GM23338 (cell line): ENCODE data around the gene MAPK9. TPM values are rescaled to one million over a fixed set of nuclear protein-coding genes. Genes with fewer than 3 reads are reported as not detected.

ENCODE experiments used
- ATAC-seq: fragments of 200-7000 bp; cut with Tn5 transposase; 3 replicates; pipeline ENCODE4 v1.9.1; 2020
- DNase-seq: peaks from one replicate; pipeline ENCODE4 v3.0.0-alpha.2; 2015; ENCODE audit warnings: low spot score
- H2AFZ ChIP-seq: fragments of 200-600 bp; sonication (generic); 2 replicates; pipeline ENCODE4 v1.8.0; 2016; ENCODE audit warnings: antibody characterized with exemption, mild to moderate bottlenecking, moderate library complexity
- H3F3A ChIP-seq: fragments of 200-600 bp; sonication (generic); replicated peaks from 2 replicates; pipeline ENCODE4 v1.8.0; 2017; ENCODE audit warnings: antibody characterized with exemption, mixed run types, low read depth
- H3K27ac ChIP-seq: fragments of 200-600 bp; sonication (generic); 2 replicates; pipeline ENCODE4 v1.6.1; 2016; ENCODE audit warnings: low read depth
- H3K27me3 ChIP-seq: fragments of 200-600 bp; sonication (generic); 2 replicates; pipeline ENCODE4 v1.8.0; 2016; ENCODE audit warnings: mild to moderate bottlenecking, mixed run types, moderate library complexity; ENCODE audit not compliant: insufficient read depth
- H3K36me3 ChIP-seq: fragments of 200-600 bp; sonication (generic); 2 replicates; pipeline ENCODE4 v1.8.0; 2016; ENCODE audit warnings: mild to moderate bottlenecking; ENCODE audit not compliant: insufficient read depth
- H3K4me1 ChIP-seq: fragments of 200-600 bp; sonication (generic); 2 replicates; pipeline ENCODE4 v1.8.0; 2016; ENCODE audit warnings: mild to moderate bottlenecking, moderate library complexity; ENCODE audit not compliant: insufficient read depth
- H3K4me2 ChIP-seq: fragments of 200-600 bp; sonication (generic); 2 replicates; pipeline ENCODE4 v1.7.1; 2017; ENCODE audit warnings: mixed run types
- H3K4me3 ChIP-seq: fragments of 200-600 bp; sonication (generic); 2 replicates; pipeline ENCODE4 v1.6.1; 2016; ENCODE audit warnings: mixed run types
- H3K79me2 ChIP-seq: fragments of 200-600 bp; sonication (generic); replicated peaks from 2 replicates; pipeline ENCODE4 v1.8.0; 2017; ENCODE audit warnings: mild to moderate bottlenecking; ENCODE audit not compliant: insufficient read depth
- H3K9me2 ChIP-seq: fragments of 200-600 bp; sonication (generic); 2 replicates; pipeline ENCODE4 v1.8.0; 2017; ENCODE audit not compliant: insufficient read depth
- H4K20me1 ChIP-seq: fragments of 200-600 bp; sonication (generic); replicated peaks from 2 replicates; pipeline ENCODE4 v1.8.0; 2017; ENCODE audit warnings: mild to moderate bottlenecking; ENCODE audit not compliant: insufficient read depth
- H3K27ac Mint-ChIP-seq: 2 replicates; pipeline ENCODE4 v1.8.0; 2020; ENCODE audit warnings: inconsistent platforms, mild to moderate bottlenecking, moderate library complexity, mixed read lengths
- H3K27me3 Mint-ChIP-seq: 3 replicates; pipeline ENCODE4 v1.8.0; 2022; ENCODE audit warnings: low read depth, mild to moderate bottlenecking, moderate library complexity, mixed read lengths, inconsistent platforms; ENCODE audit not compliant: insufficient read depth, poor library complexity
- H3K36me3 Mint-ChIP-seq: 3 replicates; pipeline ENCODE4 v1.8.0; 2021; ENCODE audit warnings: low read depth, mild to moderate bottlenecking, inconsistent platforms, moderate library complexity, mixed read lengths
- H3K4me1 Mint-ChIP-seq: 3 replicates; pipeline ENCODE4 v1.8.0; 2020; ENCODE audit warnings: mild to moderate bottlenecking, inconsistent platforms, mixed read lengths
- H3K4me3 Mint-ChIP-seq: 3 replicates; pipeline ENCODE4 v1.8.0; 2021; ENCODE audit warnings: moderate library complexity, mild to moderate bottlenecking, inconsistent platforms, mixed read lengths
- H3K9me3 Mint-ChIP-seq: 3 replicates; pipeline ENCODE4 v1.8.0; 2020; ENCODE audit warnings: moderate library complexity, mild to moderate bottlenecking, inconsistent platforms, mixed read lengths
- CREB1 ChIP-seq: fragments of 250-450 bp; sonication (Bioruptor Pico); IDR thresholded peaks from 2 replicates; pipeline ENCODE4 v1.5.0; 2020; ENCODE audit warnings: low read depth, mild to moderate bottlenecking, moderate library complexity
- EZH2 ChIP-seq: fragments of 200-600 bp; sonication (generic); IDR thresholded peaks from one replicate; pipeline ENCODE4 v1.8.0; 2017; ENCODE audit warnings: antibody characterized with exemption, mild to moderate bottlenecking, low read depth; ENCODE audit not compliant: unreplicated experiment
- NANOG ChIP-seq: IDR thresholded peaks from 2 replicates; pipeline ENCODE4 v1.6.1; 2016; ENCODE audit warnings: antibody characterized with exemption, borderline replicate concordance
- REST ChIP-seq: IDR thresholded peaks from one replicate; pipeline ENCODE4 v1.6.1; 2018; ENCODE audit warnings: antibody characterized with exemption; ENCODE audit not compliant: unreplicated experiment
- ZNF114 ChIP-seq: fragments of 250-450 bp; sonication (Bioruptor Pico); IDR thresholded peaks from 2 replicates; pipeline ENCODE4 v1.5.0; 2020; ENCODE audit warnings: mild to moderate bottlenecking, moderate library complexity
- ZNF331 ChIP-seq: fragments of 250-450 bp; sonication (Bioruptor Pico); IDR thresholded peaks from 2 replicates; pipeline ENCODE4 v1.5.0; 2020; ENCODE audit warnings: low read depth, mild to moderate bottlenecking, moderate library complexity
- ZNF462 ChIP-seq: fragments of 250-450 bp; sonication (Bioruptor Pico); IDR thresholded peaks from 2 replicates; pipeline ENCODE4 v1.5.0; 2020; ENCODE audit warnings: mild to moderate bottlenecking, moderate library complexity
- polyA plus RNA-seq: library from polyadenylated mRNA; unstranded; fragments of >200 nt; fragmentation: Nextera tagmentation; extraction: Ambion mirVana; gene quantifications from 2 replicates; pipeline ENCODE4 v1.2.1, GENCODE V29; 2016
- total RNA-seq: library from RNA; depleted of rRNA; stranded (reverse); fragments of >200 nt; shearing (Covaris generic); gene quantifications from 2 replicates; pipeline ENCODE4 v1.2.3, GENCODE V29; 2014
- TF ChIP-seq, protein P1 (sequence below): IDR thresholded peaks from 2 replicates; pipeline ENCODE4 v1.6.1; 2016; ENCODE audit warnings: antibody characterized with exemption

The MAPK9 gene
- total and polyA plus RNA-seq, 2 experiments from 2014 or later: 16.8 to 37.0 TPM

GRCh38 chr5:180253036-180253824 lies 38.7 kb downstream of the MAPK9 start:
- Histone ChIP-seq H4K20me1 (no peaks in the 10 kb centered on the region), H3K27ac (no peak overlapping the region), H3K4me2 (no peak overlapping the region), H3K79me2 (no peaks in the 10 kb centered on the region), H3K4me1 (no peaks in the 10 kb centered on the region), H3K27me3 (no peaks in the 10 kb centered on the region), H3K4me3 (no peak overlapping the region), H3F3A (no peaks in the 10 kb centered on the region), H3K9me2 (no peaks in the 10 kb centered on the region), H2AFZ (no peak overlapping the region), H3K36me3 (peaks cover 38% of the 10 kb centered on the region)
- no peak overlapping the region for H3K4me3 Mint-ChIP-seq
- DNase-seq (no peak), ATAC-seq (no peak)
- peaks cover 96% of the 10 kb centered on the region for H3K36me3 Mint-ChIP-seq
- H3K4me1 Mint-ChIP-seq: no peaks in the 10 kb centered on the region
- TF ChIP-seq ZNF331 (CRISPR knock-in tag): no peak
- TF ChIP-seq, protein P1, sequence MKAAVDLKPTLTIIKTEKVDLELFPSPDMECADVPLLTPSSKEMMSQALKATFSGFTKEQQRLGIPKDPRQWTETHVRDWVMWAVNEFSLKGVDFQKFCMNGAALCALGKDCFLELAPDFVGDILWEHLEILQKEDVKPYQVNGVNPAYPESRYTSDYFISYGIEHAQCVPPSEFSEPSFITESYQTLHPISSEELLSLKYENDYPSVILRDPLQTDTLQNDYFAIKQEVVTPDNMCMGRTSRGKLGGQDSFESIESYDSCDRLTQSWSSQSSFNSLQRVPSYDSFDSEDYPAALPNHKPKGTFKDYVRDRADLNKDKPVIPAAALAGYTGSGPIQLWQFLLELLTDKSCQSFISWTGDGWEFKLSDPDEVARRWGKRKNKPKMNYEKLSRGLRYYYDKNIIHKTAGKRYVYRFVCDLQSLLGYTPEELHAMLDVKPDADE: no peak
- TF ChIP-seq ZNF114: no peak
- TF ChIP-seq CREB1 (CRISPR knock-in tag): no peak
- TF ChIP-seq EZH2: no peak
- no peak for TF ChIP-seq ZNF462 (CRISPR knock-in tag)
- TF ChIP-seq REST: no peak
- TF ChIP-seq NANOG: no peak
- peaks cover 76% of the 10 kb centered on the region for H3K9me3 Mint-ChIP-seq
- no peak overlapping the region for H3K27ac Mint-ChIP-seq
- H3K27me3 Mint-ChIP-seq: peaks cover 4% of the 10 kb centered on the region
